Osteoblast (primary cell): ENCODE data around the gene PHLDB3. TPM values are rescaled to one million over a fixed set of nuclear protein-coding genes. Genes with fewer than 3 reads are reported as not detected.

Experiments used
- DNase-seq: peaks from one replicate; pipeline ENCODE4 v3.0.0; 2011; ENCODE audit warnings: low spot score, mixed read lengths; ENCODE audit not compliant: insufficient read length; ENCODE audit errors: missing footprints
- H2AFZ ChIP-seq: 2 replicates; pipeline ENCODE4 v1.6.0; 2011; ENCODE audit warnings: mild to moderate bottlenecking, low read length
- H3K27ac ChIP-seq: 2 replicates; pipeline ENCODE4 v1.5.1; 2011; ENCODE audit warnings: mild to moderate bottlenecking, low read depth, low read length, moderate library complexity
- H3K27me3 ChIP-seq: 2 replicates; pipeline ENCODE4 v1.6.0; 2012; ENCODE audit warnings: mild to moderate bottlenecking, control low read depth, inconsistent platforms, low read length, moderate library complexity; ENCODE audit not compliant: insufficient read depth
- H3K36me3 ChIP-seq: 2 replicates; pipeline ENCODE4 v1.5.1; 2011; ENCODE audit warnings: mild to moderate bottlenecking, low read length, control low read depth, moderate library complexity; ENCODE audit not compliant: insufficient read depth
- H3K4me1 ChIP-seq: 2 replicates; pipeline ENCODE4 v1.5.1; 2011; ENCODE audit warnings: mild to moderate bottlenecking, low read length, control low read depth, moderate library complexity; ENCODE audit not compliant: insufficient read depth
- H3K4me2 ChIP-seq: 2 replicates; pipeline ENCODE4 v1.6.0; 2011; ENCODE audit warnings: mild to moderate bottlenecking, low read length; ENCODE audit not compliant: insufficient read depth
- H3K4me3 ChIP-seq: fragments of 200-600 bp; sonication (generic); 3 replicates; pipeline ENCODE4 v1.5.1; 2012; ENCODE audit warnings: mild to moderate bottlenecking, low read length, inconsistent platforms; ENCODE audit not compliant: insufficient read depth
- H3K79me2 ChIP-seq: 2 replicates; pipeline ENCODE4 v1.6.0; 2012; ENCODE audit warnings: mild to moderate bottlenecking, low read length, control low read depth, inconsistent platforms; ENCODE audit not compliant: insufficient read depth
- H3K9me3 ChIP-seq: 2 replicates; pipeline ENCODE4 v1.5.1; 2011; ENCODE audit warnings: low read depth, low read length, control low read depth
- H4K20me1 ChIP-seq: 2 replicates; pipeline ENCODE4 v1.6.0; 2012; ENCODE audit warnings: mild to moderate bottlenecking, low read length, control low read depth; ENCODE audit not compliant: insufficient read depth
- CTCF ChIP-seq: IDR thresholded peaks from 2 replicates; pipeline ENCODE4 v1.5.1; 2011; ENCODE audit warnings: mild to moderate bottlenecking, low read depth, low read length, moderate library complexity; ENCODE audit errors: extremely low read depth
- total RNA-seq: library from RNA; depleted of rRNA; stranded (reverse); fragments of >200 nt; gene quantifications from 2 replicates; pipeline ENCODE4 v1.2.3, GENCODE V29; 2012

PHLDB3 gene
- total RNA-seq, 1 donor = 10.9 TPM

- peak; percentile 19 for DNase-seq
- no peak for TF ChIP-seq CTCF
- H3K4me2 ChIP-seq = no peak overlapping the region
- H3K9me3 ChIP-seq = no peaks in the 10 kb centered on the region
- H4K20me1 ChIP-seq = no peaks in the 10 kb centered on the region
- H3K27ac ChIP-seq = no peak overlapping the region
- peaks cover 8% of the 10 kb centered on the region for H3K27me3 ChIP-seq
- no peak overlapping the region for H2AFZ ChIP-seq
- no peak overlapping the region for H3K4me3 ChIP-seq
- no peaks in the 10 kb centered on the region for H3K36me3 ChIP-seq
- peaks cover 2% of the 10 kb centered on the region for H3K4me1 ChIP-seq
- no peaks in the 10 kb centered on the region for H3K79me2 ChIP-seq
Measured at GRCh38 chr19:43462383-43462782, 42.2 kb downstream of the PHLDB3 start.

DNA sequence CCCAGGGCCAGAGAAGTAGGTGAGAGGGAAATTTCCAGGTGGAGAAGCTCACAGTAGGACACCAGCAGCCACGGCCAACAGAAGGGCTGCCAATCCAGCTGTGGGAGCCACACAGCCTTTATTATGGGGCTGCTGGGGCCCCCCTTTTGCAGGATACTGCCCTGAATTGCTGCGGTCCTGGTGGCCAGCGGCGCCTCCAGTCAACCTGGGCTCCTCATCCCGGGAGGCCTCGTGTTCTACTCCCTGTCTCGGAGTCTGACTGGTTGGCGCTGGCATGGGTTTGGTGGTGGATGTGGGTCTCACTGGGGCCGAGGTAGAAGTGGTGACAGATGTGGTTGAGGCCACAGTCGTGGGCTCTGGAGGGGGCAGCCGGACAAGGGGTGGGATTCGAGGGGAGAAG lies 43.2 kb downstream of the PHLDB3 start:
- Histone ChIP-seq H3K79me2 (no peaks in the 10 kb centered on the region), H3K4me1 (no peaks in the 10 kb centered on the region), H2AFZ (no peak overlapping the region), H4K20me1 (no peaks in the 10 kb centered on the region), H3K27ac (no peak overlapping the region), H3K27me3 (peaks cover 8% of the 10 kb centered on the region), H3K4me3 (no peak overlapping the region), H3K4me2 (no peak overlapping the region), H3K9me3 (no peaks in the 10 kb centered on the region), H3K36me3 (no peaks in the 10 kb centered on the region)
- no peak for TF ChIP-seq CTCF
- DNase-seq = peak; percentile 44

DNA sequence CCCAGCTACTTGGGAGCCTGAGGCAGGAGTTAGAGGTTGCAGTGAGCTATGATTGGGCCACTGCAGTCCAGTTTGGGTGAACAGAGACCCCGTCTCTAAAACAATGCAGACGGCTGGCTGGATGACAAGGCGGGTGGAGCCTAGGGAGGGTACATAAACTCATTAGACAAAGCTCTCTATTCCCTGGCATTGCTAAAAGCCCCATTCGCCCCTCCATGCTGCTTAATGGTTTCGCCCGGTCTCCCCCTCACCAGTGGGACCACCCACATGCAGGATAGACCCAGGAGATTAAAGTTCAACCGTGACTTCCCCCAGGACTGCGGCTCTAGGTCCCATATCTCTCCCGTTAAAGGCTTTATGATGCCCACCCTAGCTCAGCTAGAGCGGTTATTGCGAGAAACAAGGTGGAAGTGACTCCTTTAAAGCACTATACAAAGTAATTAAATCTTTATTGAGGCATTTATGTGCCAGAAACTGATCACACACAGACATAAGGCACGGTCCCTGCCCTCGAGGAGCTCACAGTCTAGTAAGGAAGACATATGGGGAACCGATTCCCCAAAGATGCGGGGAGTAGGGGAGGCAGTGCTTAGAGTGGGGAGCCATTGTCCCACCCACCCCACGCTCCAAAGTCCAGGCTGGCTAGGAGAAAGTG lies 44.1 kb downstream of the PHLDB3 start:
- Histone ChIP-seq H3K4me1 (no peaks in the 10 kb centered on the region), H3K27ac (no peak overlapping the region), H3K4me2 (no peak overlapping the region), H3K4me3 (no peak overlapping the region), H3K9me3 (no peaks in the 10 kb centered on the region), H4K20me1 (no peaks in the 10 kb centered on the region), H3K27me3 (peaks cover 8% of the 10 kb centered on the region), H2AFZ (no peak overlapping the region), H3K79me2 (no peaks in the 10 kb centered on the region), H3K36me3 (no peaks in the 10 kb centered on the region)
- peak; percentile 17 for DNase-seq
- no peak for TF ChIP-seq CTCF

GRCh38 chr19:43457809-43458208 lies 46.7 kb downstream of the PHLDB3 start:
- Histone ChIP-seq H3K27ac (no peak overlapping the region), H2AFZ (no peak overlapping the region), H3K4me2 (no peak overlapping the region), H3K36me3 (no peaks in the 10 kb centered on the region), H3K4me1 (no peaks in the 10 kb centered on the region), H4K20me1 (no peaks in the 10 kb centered on the region), H3K9me3 (no peaks in the 10 kb centered on the region), H3K4me3 (no peak overlapping the region), H3K27me3 (peaks cover 8% of the 10 kb centered on the region), H3K79me2 (no peaks in the 10 kb centered on the region)
- DNase-seq = no peak
- TF ChIP-seq CTCF = no peak
